Activated CD8-positive, alpha-beta memory T cell treated with anti-CD3 and anti-CD28 coated beads for 4 hours (primary cell): ENCODE data around the gene PARP6.

Source experiments
- DNase-seq, 2 donors: peaks; one replicate each; pipeline ENCODE4 v3.0.0-alpha.2; 2020; ENCODE audit warnings: low read depth in 2 of 2

Gene PARP6

GRCh38 chr15:72200395-72201237 lies 71.7 kb downstream of the PARP6 start:
- no peak for DNase-seq

DNA sequence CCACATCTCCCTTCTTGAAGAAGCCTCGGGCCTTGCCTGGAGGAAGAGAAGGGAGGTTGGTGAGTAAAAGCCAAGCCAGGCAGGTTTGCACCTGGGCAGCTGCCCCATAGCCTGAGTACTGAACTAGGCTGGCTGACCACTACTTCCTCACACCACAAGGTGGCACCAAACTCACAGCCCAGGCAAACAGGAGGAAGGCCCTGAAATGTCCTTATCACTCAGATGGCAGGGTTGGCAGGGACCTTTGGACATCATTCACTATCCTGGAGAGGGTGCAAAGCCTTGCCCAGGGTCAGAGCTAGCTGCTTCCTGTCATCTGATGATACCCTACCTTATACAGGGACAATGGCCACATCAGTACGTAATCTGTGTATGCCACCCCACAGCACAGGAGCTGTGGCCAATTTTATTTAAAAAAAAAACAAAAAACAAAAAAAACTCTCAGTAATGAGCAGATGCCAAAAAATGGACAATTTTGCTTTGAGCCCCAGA lies 72.6 kb downstream of the PARP6 start:
- DNase-seq = peak; percentile 41 to 47

- no peak for DNase-seq
These were observed 73.2 kb downstream of the PARP6 start for GRCh38 chr15:72199205-72199515.

DNA sequence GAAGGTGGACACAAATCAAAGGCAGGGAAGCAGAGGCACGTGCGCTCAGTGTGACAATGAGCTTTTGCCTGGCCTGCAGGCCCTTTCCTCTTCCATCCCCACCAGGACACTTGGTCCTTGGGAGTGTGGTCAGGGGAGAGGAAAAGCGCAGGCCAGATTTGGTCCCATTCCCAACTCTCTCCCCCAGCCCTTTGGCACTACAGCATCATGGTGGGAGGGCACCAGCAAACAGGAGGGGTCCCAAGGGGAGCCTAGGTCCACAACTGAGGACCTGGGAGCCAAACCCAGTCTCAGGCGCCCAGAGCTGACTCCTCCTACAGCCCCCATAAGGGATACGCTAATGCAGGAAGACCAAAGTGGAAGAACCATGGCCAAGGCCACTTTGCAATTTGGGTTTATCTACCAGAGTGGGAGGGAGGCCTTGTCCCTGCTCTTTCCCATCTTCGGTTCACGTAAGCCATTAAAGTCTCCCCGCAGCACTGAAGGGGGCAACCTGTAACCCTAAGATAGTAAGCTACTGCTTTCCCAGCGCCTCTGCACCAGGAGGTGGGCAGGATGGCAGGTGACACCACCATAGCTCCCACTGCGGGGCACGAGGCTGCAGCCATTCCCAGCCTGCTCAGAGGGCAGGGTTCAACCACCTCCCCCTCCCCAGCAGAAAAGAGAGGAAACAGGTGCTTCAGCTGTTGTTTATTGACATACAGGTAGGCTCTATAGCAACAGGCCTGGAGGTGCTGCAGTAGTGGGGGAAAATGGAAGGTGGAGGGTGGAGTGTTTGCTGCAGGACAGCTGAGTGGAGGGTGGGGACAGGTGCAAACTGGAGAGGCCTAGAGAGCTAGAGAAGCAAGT lies 73.8 kb downstream of the PARP6 start:
- no peak for DNase-seq

GRCh38 chr15:72197460-72198355 lies 74.6 kb downstream of the PARP6 start, which contains the start of gene GRAMD2A:
Gene GRAMD2A (minus strand): TSS chr15:72197787.
- DNase-seq = no peak

DNA sequence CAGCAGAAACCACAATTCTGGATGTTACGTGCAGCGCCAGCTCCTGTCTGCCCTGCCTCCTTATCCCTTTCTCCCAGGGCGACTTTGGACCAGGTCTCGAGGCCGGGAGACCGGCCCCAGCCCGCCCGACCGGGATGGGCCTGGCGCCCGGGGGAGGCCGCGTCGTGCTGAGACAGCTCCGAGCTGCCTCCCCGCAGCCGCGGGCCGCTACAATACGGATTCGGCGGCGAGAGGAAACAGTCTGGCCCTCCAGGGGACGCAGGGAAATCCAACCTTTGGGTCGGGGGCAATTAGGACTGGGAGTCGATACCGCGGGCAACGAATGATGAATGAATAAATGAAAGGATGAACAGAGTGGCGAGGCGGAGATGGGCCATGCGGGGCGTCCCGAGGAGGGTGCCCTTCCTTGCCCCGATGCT lies 75.3 kb downstream of the PARP6 start:
- DNase-seq = no peak

- no peak for DNase-seq
These were observed 75.8 kb downstream of the PARP6 start for GRCh38 chr15:72196409-72197040.

DNA sequence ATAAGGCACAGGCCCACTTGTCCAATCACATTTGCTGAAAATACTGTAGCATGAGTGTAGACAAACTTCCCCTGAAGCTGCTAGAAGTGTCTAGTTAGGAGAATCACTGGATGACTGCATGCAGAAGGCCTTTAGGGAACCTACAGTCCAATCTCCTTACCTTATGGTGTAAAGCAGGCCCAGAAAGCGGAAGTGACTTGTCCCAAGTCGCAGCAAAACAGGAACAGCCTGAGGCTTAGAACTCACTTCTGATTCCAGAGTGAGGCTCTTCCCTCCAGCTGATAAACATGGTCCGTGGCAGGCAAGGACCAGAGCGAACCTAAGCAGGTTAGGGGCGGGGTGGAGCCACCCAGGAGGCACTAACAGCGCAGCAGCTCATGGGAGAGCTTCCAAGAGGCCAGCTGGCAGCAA lies 77.2 kb downstream of the PARP6 start:
- DNase-seq = no peak

- no peak for DNase-seq
These were observed 78.4 kb downstream of the PARP6 start for GRCh38 chr15:72193836-72194396.

GRCh38 chr15:72192416-72192815 lies 79.9 kb downstream of the PARP6 start:
- DNase-seq = no peak
